ENCODE data around the gene SFPQ. TPM values are rescaled to one million over a fixed set of nuclear protein-coding genes. Genes with fewer than 3 reads are reported as not detected.
"Not testable (repeated sequence)": the region's sequence is repeated elsewhere in the genome, so short reads cannot be mapped to it uniquely, and the experiment has no call there.

SFPQ gene, protein sequence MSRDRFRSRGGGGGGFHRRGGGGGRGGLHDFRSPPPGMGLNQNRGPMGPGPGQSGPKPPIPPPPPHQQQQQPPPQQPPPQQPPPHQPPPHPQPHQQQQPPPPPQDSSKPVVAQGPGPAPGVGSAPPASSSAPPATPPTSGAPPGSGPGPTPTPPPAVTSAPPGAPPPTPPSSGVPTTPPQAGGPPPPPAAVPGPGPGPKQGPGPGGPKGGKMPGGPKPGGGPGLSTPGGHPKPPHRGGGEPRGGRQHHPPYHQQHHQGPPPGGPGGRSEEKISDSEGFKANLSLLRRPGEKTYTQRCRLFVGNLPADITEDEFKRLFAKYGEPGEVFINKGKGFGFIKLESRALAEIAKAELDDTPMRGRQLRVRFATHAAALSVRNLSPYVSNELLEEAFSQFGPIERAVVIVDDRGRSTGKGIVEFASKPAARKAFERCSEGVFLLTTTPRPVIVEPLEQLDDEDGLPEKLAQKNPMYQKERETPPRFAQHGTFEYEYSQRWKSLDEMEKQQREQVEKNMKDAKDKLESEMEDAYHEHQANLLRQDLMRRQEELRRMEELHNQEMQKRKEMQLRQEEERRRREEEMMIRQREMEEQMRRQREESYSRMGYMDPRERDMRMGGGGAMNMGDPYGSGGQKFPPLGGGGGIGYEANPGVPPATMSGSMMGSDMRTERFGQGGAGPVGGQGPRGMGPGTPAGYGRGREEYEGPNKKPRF
- 100 to 1,000 TPM; 178 to 311 TPM for total RNA-seq

DNA sequence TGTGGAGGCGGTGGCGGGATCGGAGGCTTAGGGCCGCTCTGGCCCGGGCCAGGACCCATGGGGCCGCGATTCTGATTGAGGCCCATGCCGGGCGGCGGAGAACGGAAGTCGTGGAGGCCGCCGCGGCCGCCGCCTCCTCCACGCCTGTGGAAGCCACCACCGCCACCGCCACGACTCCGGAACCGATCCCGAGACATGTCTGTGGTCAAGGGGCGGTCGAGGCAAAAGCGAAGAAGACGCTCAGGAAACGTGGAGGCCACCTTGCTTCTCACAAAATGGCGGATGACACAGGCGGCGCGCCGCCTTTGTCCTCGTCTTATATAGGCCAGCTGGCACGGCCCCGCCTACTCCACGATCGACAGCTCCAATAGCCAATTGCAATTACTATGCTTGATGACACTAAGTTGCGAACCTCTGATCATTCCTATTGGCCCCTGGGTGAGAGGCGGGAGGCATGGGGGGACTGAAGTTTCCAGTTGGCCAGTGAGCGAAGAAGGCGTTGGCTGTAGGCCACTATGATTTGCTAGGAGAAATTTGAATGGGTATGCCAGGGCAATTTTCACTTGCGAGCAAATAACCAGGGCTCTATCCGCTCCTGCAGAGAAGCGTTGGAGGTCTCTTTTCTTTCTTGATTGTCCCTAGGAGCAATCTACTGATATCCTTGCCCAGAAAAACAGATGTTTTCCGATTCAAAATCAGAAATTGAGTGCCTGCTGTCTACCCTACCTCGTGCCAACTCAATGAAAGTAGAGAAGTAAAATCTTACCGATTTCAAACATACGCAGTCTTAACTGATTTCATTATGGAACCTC lies at the start of gene SFPQ:
Gene SFPQ, minus strand, starts transcription at position 293 of the 812 bp plus-strand sequence. Its CDS starts 96 bp downstream, at position 197.
- DNase-seq (ENCODE audit: low spot score), result peak; percentile 99
- Histone ChIP-seq H3K36me3 (peaks cover 9 to 12% of the 10 kb centered on the region in 2 donors), H3K9me3 (no peaks in the 10 kb centered on the region), H3K4me1 (replicated peaks) (peaks cover 19% of the 10 kb centered on the region), H3K4me3 (peak within 1 kb of the TSS; percentile 97 to 100), H3K27ac (peak within 1 kb of the TSS; percentile 99), H3K27me3 (replicated peaks; ENCODE audit: insufficient read depth) (no peaks in the 10 kb centered on the region)
- TF ChIP-seq, protein P1, sequence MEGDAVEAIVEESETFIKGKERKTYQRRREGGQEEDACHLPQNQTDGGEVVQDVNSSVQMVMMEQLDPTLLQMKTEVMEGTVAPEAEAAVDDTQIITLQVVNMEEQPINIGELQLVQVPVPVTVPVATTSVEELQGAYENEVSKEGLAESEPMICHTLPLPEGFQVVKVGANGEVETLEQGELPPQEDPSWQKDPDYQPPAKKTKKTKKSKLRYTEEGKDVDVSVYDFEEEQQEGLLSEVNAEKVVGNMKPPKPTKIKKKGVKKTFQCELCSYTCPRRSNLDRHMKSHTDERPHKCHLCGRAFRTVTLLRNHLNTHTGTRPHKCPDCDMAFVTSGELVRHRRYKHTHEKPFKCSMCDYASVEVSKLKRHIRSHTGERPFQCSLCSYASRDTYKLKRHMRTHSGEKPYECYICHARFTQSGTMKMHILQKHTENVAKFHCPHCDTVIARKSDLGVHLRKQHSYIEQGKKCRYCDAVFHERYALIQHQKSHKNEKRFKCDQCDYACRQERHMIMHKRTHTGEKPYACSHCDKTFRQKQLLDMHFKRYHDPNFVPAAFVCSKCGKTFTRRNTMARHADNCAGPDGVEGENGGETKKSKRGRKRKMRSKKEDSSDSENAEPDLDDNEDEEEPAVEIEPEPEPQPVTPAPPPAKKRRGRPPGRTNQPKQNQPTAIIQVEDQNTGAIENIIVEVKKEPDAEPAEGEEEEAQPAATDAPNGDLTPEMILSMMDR (IDR thresholded peaks at IDR 0.05), result peak in 1 of 4 experiments; percentile 25
- TF ChIP-seq POLR2A (IDR thresholded peaks at IDR 0.05) (peak; percentile 91), POLR2AphosphoS5 (IDR thresholded peaks at IDR 0.05) (peak; percentile 99)
- intact Hi-C loops (cut with DNase I), result loop anchor here (2.0 to 5.0 kb wide), 2 partner anchors 162 to 364 kb away; partner anchors contain the start of genes KIAA0319L, NCDN and ZMYM6
- under 1% methylated on average over 29 of the region's 50 CpGs for WGBS

DNA sequence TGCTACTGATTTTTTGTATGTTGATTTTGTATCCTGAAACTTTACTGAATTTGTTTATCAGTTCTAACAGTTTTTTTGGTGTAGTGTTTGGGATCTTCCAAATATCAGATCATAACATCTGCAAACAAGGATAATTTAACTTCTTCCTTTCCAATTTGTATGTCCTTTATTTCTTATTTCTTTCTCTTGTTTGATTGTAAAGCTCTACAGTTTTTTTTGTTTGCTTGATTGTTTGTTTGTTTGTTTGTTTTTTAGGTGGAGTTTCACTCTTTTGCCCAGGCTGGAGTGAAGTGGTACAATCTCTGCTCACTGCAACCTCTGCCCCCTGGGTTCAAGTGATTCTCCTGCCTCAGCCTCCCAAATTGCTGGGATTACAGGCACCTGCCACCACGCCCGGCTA lies 43.8 kb upstream of the SFPQ start:
- DNase-seq (ENCODE audit: low spot score); H3K9me3 ChIP-seq; H3K4me3 ChIP-seq; H3K4me1 ChIP-seq (replicated peaks); H3K27me3 ChIP-seq (replicated peaks; ENCODE audit: insufficient read depth); H3K36me3 ChIP-seq; H3K27ac ChIP-seq; intact Hi-C loops (cut with DNase I): not testable (repeated sequence)
- WGBS, result 100% methylated on average over 2 of the region's 2 CpGs

DNA sequence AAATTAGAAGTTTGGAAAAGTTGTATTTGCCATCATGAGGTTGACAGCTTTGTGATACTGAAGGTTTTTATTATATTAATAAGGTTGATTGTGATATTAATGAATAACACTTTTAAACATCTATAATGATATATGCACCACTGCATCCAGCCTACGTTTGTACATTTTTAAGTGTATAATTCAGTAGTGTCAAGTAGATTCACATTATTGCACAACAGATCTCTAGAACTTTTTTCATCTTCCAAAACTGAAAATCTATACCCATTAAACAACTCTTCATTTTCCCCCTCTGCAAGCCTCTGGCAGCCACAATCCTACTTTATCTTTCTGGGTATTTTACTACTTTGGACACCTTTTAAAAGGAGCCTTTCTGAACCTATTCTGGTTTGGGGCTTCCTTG lies 38.3 kb upstream of the SFPQ start:
- H3K36me3 ChIP-seq, result no peaks in the 10 kb centered on the region
- H3K27me3 ChIP-seq (replicated peaks; ENCODE audit: insufficient read depth), result no peaks in the 10 kb centered on the region
- H3K4me1 ChIP-seq (replicated peaks), result no peaks in the 10 kb centered on the region
- no peaks in the 10 kb centered on the region for H3K9me3 ChIP-seq
- DNase-seq (ENCODE audit: low spot score), result no peak
- H3K27ac ChIP-seq, result no peak overlapping the region
- TF ChIP-seq POLR2A (IDR thresholded peaks at IDR 0.05) (no peak), POLR2AphosphoS5 (IDR thresholded peaks at IDR 0.05) (no peak)
- TF ChIP-seq, protein P1 (IDR thresholded peaks at IDR 0.05), result no peak
- 70% methylated on average over 1 of the region's 1 CpG for WGBS
- intact Hi-C loops (cut with DNase I), result no loop called here
- H3K4me3 ChIP-seq, result no peak overlapping the region

DNA sequence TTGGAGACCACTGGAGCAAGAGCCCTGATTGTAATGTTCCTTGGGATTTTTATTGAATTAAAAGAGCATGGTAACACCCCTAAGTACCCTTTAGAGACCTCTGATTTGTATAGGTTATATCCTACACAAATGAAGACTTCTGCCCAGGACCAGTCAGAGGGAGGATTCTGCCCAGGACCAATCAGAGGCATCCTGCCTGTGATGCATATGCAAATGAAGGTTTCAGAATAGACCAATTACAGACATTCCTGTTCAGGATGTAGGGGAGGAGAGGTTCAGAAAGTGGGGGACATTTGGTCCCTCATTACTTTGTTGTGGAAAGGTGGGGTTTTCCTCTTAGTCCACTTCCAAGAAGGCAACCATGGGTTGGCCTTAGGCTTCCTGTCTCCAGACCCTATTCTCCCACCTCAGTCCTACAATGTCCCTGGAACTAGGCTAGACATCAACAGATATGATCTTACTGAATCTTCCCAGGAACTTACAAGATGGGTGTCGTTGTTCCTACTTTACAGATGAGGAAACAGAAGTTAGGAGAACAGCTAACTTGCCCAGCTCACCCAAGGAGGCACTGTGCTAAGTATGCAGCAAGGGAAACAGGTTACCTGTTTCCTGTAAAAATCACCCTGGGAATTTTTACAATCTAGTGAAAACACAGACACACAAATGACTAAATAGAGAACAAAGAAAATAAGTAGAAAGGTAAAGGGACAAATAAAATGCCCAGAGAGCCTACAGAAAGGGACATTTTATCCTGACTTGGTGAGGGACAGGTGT lies 36.8 kb upstream of the SFPQ start:
- no peak overlapping the region for H3K4me3 ChIP-seq
- no peaks in the 10 kb centered on the region for H3K4me1 ChIP-seq (replicated peaks)
- H3K27ac ChIP-seq, result no peak overlapping the region
- no peak for DNase-seq (ENCODE audit: low spot score)
- H3K36me3 ChIP-seq, result no peaks in the 10 kb centered on the region
- H3K27me3 ChIP-seq (replicated peaks; ENCODE audit: insufficient read depth), result no peaks in the 10 kb centered on the region
- H3K9me3 ChIP-seq, result no peaks in the 10 kb centered on the region
- 52% methylated on average over 1 of the region's 1 CpG for WGBS
- TF ChIP-seq POLR2A (IDR thresholded peaks at IDR 0.05) (no peak), POLR2AphosphoS5 (IDR thresholded peaks at IDR 0.05) (no peak)
- TF ChIP-seq, protein P1 (IDR thresholded peaks at IDR 0.05), result no peak
- intact Hi-C loops (cut with DNase I), result no loop called here
